Neural cell (in vitro differentiated cells): Measurements from ENCODE around the gene ELP4. TPM values are rescaled to one million over a fixed set of nuclear protein-coding genes. Genes with fewer than 3 reads are reported as not detected.

Source experiments
- H2AFZ ChIP-seq: fragments of 200-600, 300-800 bp; sonication (generic), shearing (Covaris generic); 2 replicates; pipeline ENCODE4 v1.6.0; 2014; ENCODE audit warnings: low read depth, mild to moderate bottlenecking, antibody characterized with exemption, low read length, moderate library complexity
- H3F3A ChIP-seq: fragments of 200-600 bp; shearing (Covaris generic); 2 replicates; pipeline ENCODE4 v1.6.1; 2016; ENCODE audit warnings: mild to moderate bottlenecking, moderate library complexity, mixed read lengths, antibody characterized with exemption, low read length; ENCODE audit not compliant: insufficient read depth, poor library complexity, severe bottlenecking
- H3K27ac ChIP-seq: fragments of 200-600, 300-800 bp; sonication (generic), shearing (Covaris generic); 2 replicates; pipeline ENCODE4 v1.5.1; 2014; ENCODE audit warnings: mild to moderate bottlenecking, low read length, moderate library complexity
- H3K27me3 ChIP-seq: fragments of 300-800, 200-600 bp; sonication (generic), shearing (Covaris generic); 2 replicates; pipeline ENCODE4 v1.6.0; 2014; ENCODE audit warnings: mild to moderate bottlenecking, low read depth, low read length, moderate library complexity; ENCODE audit not compliant: insufficient read depth
- H3K36me3 ChIP-seq: fragments of 300-800, 200-600 bp; sonication (generic), shearing (Covaris generic); 2 replicates; pipeline ENCODE4 v1.5.1; 2014; ENCODE audit warnings: mild to moderate bottlenecking, antibody characterized with exemption, low read length, moderate library complexity; ENCODE audit not compliant: insufficient read depth
- H3K4me2 ChIP-seq: fragments of 300-800, 200-600 bp; sonication (generic), shearing (Covaris generic); 2 replicates; pipeline ENCODE4 v1.6.0; 2014; ENCODE audit warnings: mild to moderate bottlenecking, low read length
- H3K4me3 ChIP-seq: fragments of 300-800, 200-600 bp; sonication (generic), shearing (Covaris generic); 2 replicates; pipeline ENCODE4 v1.5.1; 2014; ENCODE audit warnings: mild to moderate bottlenecking, low read length, moderate library complexity
- H3K79me2 ChIP-seq: fragments of 200-600 bp; shearing (Covaris generic); replicated peaks from 2 replicates; pipeline ENCODE4 v1.6.0; 2014; ENCODE audit warnings: mild to moderate bottlenecking, low read length, moderate library complexity; ENCODE audit not compliant: insufficient read depth
- H3K9ac ChIP-seq: fragments of 300-800, 200-600 bp; sonication (generic), shearing (Covaris generic); 2 replicates; pipeline ENCODE4 v1.6.1; 2016; ENCODE audit warnings: mild to moderate bottlenecking, low read length, mixed read lengths
- H3K9me2 ChIP-seq: fragments of 200-600 bp; shearing (Covaris generic); 2 replicates; pipeline ENCODE4 v1.6.1; 2016; ENCODE audit warnings: mild to moderate bottlenecking, low read length, mixed read lengths; ENCODE audit not compliant: insufficient read depth
- H3K9me3 ChIP-seq: fragments of 200-600, 300-800 bp; sonication (generic), shearing (Covaris generic); 2 replicates; pipeline ENCODE4 v1.6.1; 2016; ENCODE audit warnings: mild to moderate bottlenecking, mixed run types, low read length, moderate library complexity, mixed read lengths
- H4K20me1 ChIP-seq: fragments of 200-600 bp; shearing (Covaris generic); 2 replicates; pipeline ENCODE4 v1.6.1; 2016; ENCODE audit warnings: mild to moderate bottlenecking, mixed run types; ENCODE audit not compliant: insufficient read depth
- EP300 ChIP-seq: fragments of 450-650 bp; conservative IDR thresholded peaks from 2 replicates; pipeline ENCODE4 v1.6.1; 2014; ENCODE audit warnings: antibody characterized with exemption, mild to moderate bottlenecking, moderate library complexity; ENCODE audit not compliant: poor library complexity, severe bottlenecking
- EZH2 ChIP-seq: fragments of 200-600, 300-800 bp; shearing (Covaris generic), sonication (generic); IDR thresholded peaks from 2 replicates; pipeline ENCODE4 v1.6.1; 2014; ENCODE audit warnings: antibody characterized with exemption, low read length, borderline replicate concordance, mild to moderate bottlenecking; ENCODE audit not compliant: insufficient read depth, poor library complexity, severe bottlenecking
- MXI1 ChIP-seq: fragments of 450-650 bp; conservative IDR thresholded peaks from 2 replicates; pipeline ENCODE4 v1.6.1; 2014; ENCODE audit warnings: antibody characterized with exemption, mild to moderate bottlenecking; ENCODE audit not compliant: poor library complexity, severe bottlenecking
- POLR2AphosphoS5 ChIP-seq: IDR thresholded peaks from 2 replicates; pipeline ENCODE4 v1.6.1; 2012
- RAD21 ChIP-seq: fragments of 450-650 bp; conservative IDR thresholded peaks from 2 replicates; pipeline ENCODE4 v1.6.1; 2014; ENCODE audit warnings: antibody characterized with exemption, mild to moderate bottlenecking, moderate library complexity
- SMC3 ChIP-seq: fragments of 450-650 bp; conservative IDR thresholded peaks from 2 replicates; pipeline ENCODE4 v1.6.1; 2014; ENCODE audit warnings: antibody characterized with exemption, mild to moderate bottlenecking, moderate library complexity; ENCODE audit not compliant: poor library complexity
- TAF1 ChIP-seq: IDR thresholded peaks from 2 replicates; pipeline ENCODE4 v1.6.1; 2012; ENCODE audit warnings: low read depth
- polyA minus RNA-seq: library from RNA; depleted of rRNA, polyadenylated mRNA; stranded (reverse); fragments of >200 nt; gene quantifications from 2 replicates; pipeline ENCODE4 v1.2.3, GENCODE V29; 2014
- polyA plus RNA-seq: library from polyadenylated mRNA; depleted of rRNA; stranded (reverse); fragments of >200 nt; gene quantifications from 2 replicates; pipeline ENCODE4 v1.2.3, GENCODE V29; 2014
- TF ChIP-seq, protein P1 (sequence below): IDR thresholded peaks from 2 replicates; pipeline ENCODE4 v1.6.1; 2012; ENCODE audit warnings: borderline replicate concordance
- TF ChIP-seq, protein P2 (sequence below): fragments of 450-650 bp; IDR thresholded peaks from 2 replicates; pipeline ENCODE4 v1.5.1; 2014; ENCODE audit warnings: antibody characterized with exemption, mild to moderate bottlenecking, moderate library complexity; ENCODE audit not compliant: poor library complexity, severe bottlenecking

Gene ELP4, protein sequence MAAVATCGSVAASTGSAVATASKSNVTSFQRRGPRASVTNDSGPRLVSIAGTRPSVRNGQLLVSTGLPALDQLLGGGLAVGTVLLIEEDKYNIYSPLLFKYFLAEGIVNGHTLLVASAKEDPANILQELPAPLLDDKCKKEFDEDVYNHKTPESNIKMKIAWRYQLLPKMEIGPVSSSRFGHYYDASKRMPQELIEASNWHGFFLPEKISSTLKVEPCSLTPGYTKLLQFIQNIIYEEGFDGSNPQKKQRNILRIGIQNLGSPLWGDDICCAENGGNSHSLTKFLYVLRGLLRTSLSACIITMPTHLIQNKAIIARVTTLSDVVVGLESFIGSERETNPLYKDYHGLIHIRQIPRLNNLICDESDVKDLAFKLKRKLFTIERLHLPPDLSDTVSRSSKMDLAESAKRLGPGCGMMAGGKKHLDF
- 21.6 and 30.4 TPM in 2 replicates for polyA plus RNA-seq
- polyA minus RNA-seq = 72.6 and 74.2 TPM in 2 replicates

DNA sequence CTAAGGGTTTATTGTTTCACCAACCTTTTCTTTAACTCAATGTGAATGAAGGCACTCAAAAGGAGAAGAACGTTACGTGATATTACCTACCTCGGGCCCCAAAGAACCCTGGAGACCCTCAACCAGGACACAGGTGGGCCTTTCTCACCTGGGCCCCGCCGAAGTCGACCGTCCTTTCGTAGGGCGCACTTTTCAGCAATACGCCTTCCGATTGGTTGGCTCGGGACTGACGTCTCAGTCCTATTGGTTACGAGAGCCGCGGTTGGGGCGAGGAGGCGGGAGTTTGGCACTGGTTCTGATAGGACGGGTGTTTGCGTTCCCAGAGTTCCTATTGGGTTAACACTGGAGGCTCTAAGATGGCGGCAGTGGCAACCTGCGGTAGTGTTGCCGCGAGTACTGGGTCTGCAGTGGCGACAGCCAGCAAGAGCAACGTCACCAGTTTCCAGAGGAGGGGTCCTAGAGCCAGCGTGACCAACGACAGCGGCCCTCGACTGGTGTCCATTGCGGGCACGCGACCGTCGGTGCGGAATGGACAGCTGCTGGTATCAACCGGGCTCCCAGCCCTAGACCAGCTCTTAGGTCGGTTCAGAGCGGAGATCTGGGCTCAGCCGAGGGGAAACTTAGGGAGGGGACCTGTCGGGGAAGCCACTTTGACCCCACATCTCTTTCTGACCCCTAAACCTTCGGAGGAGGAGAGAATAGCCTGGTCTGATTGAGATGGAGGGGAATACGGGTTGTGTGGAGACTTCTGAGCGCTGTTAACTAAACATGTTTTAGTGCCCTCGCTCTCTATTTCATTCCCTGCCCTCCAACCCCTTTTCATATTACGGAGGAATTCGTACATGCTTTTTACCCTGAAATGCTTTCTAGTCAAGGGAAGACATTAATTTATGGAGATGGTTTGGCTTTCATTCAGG lies at the start of gene ELP4, which contains the start of gene IMMP1L:
Gene ELP4 (plus strand): TSS at position 339 of the 917 bp plus-strand sequence. CDS start 18 bp downstream, at position 357.
Gene IMMP1L (minus strand): TSS at position 194 of the 917 bp plus-strand sequence. CDS start 46,346 bp downstream, outside the sequence.
- H3K9ac ChIP-seq = peak within 1 kb of the TSS; percentile 79
- H3K27me3 ChIP-seq = no peaks in the 10 kb centered on the region
- no peaks in the 10 kb centered on the region for H3F3A ChIP-seq
- H2AFZ ChIP-seq = peak within 1 kb of the TSS; percentile 66
- H3K36me3 ChIP-seq = peaks cover 3% of the 10 kb centered on the region
- peak within 1 kb of the TSS; percentile 96 for H3K4me2 ChIP-seq
- H3K79me2 ChIP-seq = peaks cover 57% of the 10 kb centered on the region
- no peaks in the 10 kb centered on the region for H3K9me2 ChIP-seq
- no peaks in the 10 kb centered on the region for H3K9me3 ChIP-seq
- H4K20me1 ChIP-seq = no peaks in the 10 kb centered on the region
- TF ChIP-seq, protein P1, sequence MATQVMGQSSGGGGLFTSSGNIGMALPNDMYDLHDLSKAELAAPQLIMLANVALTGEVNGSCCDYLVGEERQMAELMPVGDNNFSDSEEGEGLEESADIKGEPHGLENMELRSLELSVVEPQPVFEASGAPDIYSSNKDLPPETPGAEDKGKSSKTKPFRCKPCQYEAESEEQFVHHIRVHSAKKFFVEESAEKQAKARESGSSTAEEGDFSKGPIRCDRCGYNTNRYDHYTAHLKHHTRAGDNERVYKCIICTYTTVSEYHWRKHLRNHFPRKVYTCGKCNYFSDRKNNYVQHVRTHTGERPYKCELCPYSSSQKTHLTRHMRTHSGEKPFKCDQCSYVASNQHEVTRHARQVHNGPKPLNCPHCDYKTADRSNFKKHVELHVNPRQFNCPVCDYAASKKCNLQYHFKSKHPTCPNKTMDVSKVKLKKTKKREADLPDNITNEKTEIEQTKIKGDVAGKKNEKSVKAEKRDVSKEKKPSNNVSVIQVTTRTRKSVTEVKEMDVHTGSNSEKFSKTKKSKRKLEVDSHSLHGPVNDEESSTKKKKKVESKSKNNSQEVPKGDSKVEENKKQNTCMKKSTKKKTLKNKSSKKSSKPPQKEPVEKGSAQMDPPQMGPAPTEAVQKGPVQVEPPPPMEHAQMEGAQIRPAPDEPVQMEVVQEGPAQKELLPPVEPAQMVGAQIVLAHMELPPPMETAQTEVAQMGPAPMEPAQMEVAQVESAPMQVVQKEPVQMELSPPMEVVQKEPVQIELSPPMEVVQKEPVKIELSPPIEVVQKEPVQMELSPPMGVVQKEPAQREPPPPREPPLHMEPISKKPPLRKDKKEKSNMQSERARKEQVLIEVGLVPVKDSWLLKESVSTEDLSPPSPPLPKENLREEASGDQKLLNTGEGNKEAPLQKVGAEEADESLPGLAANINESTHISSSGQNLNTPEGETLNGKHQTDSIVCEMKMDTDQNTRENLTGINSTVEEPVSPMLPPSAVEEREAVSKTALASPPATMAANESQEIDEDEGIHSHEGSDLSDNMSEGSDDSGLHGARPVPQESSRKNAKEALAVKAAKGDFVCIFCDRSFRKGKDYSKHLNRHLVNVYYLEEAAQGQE = peak; percentile 67
- TF ChIP-seq MXI1 (peak; percentile 74), EP300 (peak; percentile 12), TAF1 (peak; percentile 94), POLR2AphosphoS5 (peak; percentile 81), RAD21 (peak; percentile 44), EZH2 (no peak), SMC3 (peak; percentile 52)
- TF ChIP-seq, protein P2, sequence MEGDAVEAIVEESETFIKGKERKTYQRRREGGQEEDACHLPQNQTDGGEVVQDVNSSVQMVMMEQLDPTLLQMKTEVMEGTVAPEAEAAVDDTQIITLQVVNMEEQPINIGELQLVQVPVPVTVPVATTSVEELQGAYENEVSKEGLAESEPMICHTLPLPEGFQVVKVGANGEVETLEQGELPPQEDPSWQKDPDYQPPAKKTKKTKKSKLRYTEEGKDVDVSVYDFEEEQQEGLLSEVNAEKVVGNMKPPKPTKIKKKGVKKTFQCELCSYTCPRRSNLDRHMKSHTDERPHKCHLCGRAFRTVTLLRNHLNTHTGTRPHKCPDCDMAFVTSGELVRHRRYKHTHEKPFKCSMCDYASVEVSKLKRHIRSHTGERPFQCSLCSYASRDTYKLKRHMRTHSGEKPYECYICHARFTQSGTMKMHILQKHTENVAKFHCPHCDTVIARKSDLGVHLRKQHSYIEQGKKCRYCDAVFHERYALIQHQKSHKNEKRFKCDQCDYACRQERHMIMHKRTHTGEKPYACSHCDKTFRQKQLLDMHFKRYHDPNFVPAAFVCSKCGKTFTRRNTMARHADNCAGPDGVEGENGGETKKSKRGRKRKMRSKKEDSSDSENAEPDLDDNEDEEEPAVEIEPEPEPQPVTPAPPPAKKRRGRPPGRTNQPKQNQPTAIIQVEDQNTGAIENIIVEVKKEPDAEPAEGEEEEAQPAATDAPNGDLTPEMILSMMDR = no peak
- H3K4me3 ChIP-seq = peak within 1 kb of the TSS; percentile 84
- H3K27ac ChIP-seq = peak within 1 kb of the TSS; percentile 85

DNA sequence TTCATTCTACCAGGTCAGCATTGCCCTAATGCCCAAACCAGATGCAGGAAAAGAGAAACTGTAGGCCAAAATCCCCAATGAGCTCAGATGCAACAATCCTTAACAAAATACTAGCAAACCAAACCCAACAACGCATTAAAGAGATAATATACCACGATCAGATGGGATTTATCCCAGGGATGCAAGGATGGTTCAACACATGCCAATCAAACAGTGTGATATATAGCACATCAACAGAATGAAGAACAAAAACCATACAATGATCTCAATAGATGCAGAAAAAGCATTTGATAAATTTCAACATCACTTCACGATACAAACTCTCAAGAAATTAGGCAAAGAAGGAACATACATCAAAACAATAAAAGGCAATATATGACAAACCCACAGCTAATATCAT lies 45.1 kb upstream of the ELP4 start:
- Histone ChIP-seq H3K27ac (no peak overlapping the region), H3K27me3 (no peaks in the 10 kb centered on the region), H3K79me2 (peaks cover 6% of the 10 kb centered on the region), H3K9me2 (no peaks in the 10 kb centered on the region), H3K36me3 (no peaks in the 10 kb centered on the region), H4K20me1 (no peaks in the 10 kb centered on the region), H3K9me3 (peaks cover 4% of the 10 kb centered on the region), H2AFZ (no peak overlapping the region), H3K9ac (no peak overlapping the region), H3K4me2 (no peak overlapping the region), H3K4me3 (no peak overlapping the region), H3F3A (no peaks in the 10 kb centered on the region)
- TF ChIP-seq, protein P2 = no peak
- no peak for TF ChIP-seq EZH2
- TF ChIP-seq TAF1 = no peak
- TF ChIP-seq SMC3 = no peak
- TF ChIP-seq, protein P1 = no peak
- TF ChIP-seq MXI1 = no peak
- TF ChIP-seq POLR2AphosphoS5 = no peak
- TF ChIP-seq RAD21 = no peak
- no peak for TF ChIP-seq EP300
